SIG-M5 treated with dmso at 0.1 percent for 504 hours (cell line): Measurements from ENCODE around the gene STK4.
A peak's percentile ranks its signal among the peaks of the same experiment; 100 is the strongest.
"Not testable (repeated sequence)": the region's sequence is repeated elsewhere in the genome, so short reads cannot be mapped to it uniquely, and the experiment has no call there.

ENCODE experiments used
- DNase-seq: peaks from one replicate; lab custom pipeline; 2025; ENCODE audit not compliant: unreplicated experiment; lab: John Stamatoyannopoulos, UW

STK4 gene

GRCh38 chr20:45051204-45052060 is 85.1 kb downstream of the STK4 start:
- DNase-seq, result no peak

- peak; percentile 71 for DNase-seq
Measured at GRCh38 chr20:45052698-45053429, 86.6 kb downstream of the STK4 start.

GRCh38 chr20:45053430-45054351 is 87.4 kb downstream of the STK4 start:
- DNase-seq, result no peak

DNA sequence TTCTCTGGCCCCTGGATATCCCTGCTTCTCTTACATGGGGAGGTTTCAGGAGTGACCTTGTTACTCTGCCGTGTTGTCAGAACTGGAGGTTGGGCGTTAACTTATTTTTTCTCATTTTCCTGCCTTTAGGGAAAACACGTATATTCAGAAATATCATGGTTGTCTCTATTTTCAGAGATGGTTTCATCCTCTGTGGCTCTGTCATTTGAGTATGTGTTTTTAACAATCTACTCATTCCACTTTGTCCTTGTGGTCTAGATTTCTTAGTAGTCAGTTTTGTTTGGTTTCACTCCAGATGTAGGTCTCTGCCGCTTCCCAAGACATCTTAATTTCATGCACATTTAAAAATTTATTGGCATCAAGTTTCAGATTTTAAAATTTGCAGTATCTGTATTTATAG is 88.7 kb downstream of the STK4 start:
- DNase-seq, result no peak

DNA sequence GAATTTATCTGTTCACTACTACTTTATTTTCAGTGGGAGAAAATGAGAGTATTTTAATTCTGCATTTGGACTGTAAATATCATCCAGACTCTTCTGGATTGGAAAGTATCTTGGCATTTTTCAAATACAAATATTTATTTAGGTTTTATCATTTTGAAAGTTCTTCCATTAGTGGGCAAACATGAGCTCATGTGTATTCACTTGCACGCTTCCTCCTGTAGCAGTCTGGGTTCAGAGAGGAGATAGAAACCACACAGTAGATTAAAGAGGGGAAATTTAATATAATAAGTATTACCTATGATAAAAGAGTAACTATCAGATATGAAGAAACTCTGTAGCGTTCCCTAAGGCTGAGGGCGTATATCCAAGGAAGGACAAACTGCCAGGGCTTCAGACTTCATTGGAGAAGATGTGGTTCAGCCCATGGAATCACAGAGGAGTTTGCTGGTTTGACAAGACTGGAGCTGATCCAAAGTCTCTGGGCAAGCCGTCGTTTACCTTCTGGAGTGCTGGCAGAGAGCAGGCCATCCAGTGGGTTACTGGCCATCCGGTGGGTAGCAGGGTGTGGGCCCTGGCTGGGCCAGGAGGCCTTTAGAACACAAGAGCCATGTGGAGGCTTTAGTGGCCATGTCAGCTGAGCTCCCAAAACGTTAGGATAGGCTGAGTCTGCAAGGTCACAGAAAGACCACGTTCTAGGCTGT is 90.3 kb downstream of the STK4 start:
- DNase-seq, result no peak

DNA sequence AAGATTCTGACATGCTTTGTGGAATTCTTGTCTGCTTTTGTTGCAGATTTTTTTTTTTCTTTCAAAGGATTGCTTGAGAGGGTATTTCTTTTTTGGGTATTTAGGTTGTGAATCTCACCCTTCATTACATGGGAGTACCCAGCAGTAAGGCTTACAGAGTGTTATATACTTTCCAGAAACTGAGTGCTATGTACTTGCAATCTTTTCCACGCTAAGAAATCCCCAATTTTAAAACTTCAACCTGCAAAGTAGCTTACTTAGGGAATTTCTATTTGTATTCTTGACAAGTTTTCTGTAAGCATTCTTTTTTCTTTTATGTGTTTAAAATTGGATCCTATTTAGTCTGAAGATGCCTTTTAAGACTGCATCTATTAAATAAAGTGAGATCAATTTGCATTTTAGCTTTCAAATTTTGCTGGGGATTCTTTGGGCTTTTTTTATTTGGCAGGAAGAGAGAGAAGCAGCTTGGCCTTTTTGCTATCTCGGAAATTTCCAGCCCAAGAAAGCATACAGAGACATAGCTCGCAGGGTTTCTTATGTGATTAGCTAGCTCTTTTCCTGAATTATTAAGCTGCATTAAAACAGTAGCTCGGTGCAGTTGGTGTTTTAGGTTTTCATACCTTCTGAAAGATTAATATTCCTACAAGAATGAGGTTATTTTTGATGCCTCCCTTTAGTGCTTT is 92.0 kb downstream of the STK4 start:
- DNase-seq, result no peak

GRCh38 chr20:45059022-45059728 is 92.9 kb downstream of the STK4 start:
- DNase-seq, result no peak

- no peak for DNase-seq
Measured at GRCh38 chr20:45060294-45060693, 94.0 kb downstream of the STK4 start.

DNA sequence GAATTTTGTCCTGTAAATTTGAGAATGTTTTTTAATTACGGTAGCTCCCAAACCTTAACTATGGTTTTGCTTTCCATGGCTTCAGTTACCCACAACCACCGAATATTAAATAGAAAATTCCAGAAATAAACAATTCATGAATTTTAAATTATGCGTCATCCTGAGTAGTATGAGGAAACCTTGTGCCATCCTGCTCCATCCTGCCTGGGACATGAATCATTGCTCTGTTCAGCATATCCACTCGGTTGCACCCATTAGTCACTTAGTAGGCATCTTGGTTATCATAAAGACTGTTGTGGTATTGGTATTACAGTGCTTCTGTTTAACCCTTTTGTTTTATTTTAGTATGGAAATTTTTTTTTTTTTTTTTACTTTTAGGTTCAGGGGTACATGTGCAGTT is 94.9 kb downstream of the STK4 start:
- no peak for DNase-seq

GRCh38 chr20:45063107-45063506 is 96.8 kb downstream of the STK4 start:
- not testable (repeated sequence) for DNase-seq

- DNase-seq, result no peak
Measured at GRCh38 chr20:45064812-45065211, 98.5 kb downstream of the STK4 start.

DNA sequence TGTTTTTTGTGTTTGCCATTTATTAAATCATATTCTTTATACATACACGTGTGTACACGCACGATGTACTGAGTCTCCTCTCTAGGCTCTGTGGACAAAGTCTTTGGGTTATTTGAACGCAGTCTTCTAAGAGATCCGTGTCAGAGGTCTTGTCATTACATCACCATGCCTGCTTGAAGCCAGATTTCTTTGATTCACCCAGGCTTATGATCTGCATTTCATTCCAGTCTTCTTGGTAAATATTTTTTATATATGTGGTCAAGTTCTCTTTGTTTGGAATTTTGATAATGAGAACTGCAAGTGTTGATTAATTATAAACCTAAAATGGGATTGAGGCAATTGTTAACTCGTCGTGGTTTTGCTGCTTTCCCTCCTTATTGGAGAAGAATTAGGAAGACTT is 100.1 kb downstream of the STK4 start:
- DNase-seq, result no peak

DNA sequence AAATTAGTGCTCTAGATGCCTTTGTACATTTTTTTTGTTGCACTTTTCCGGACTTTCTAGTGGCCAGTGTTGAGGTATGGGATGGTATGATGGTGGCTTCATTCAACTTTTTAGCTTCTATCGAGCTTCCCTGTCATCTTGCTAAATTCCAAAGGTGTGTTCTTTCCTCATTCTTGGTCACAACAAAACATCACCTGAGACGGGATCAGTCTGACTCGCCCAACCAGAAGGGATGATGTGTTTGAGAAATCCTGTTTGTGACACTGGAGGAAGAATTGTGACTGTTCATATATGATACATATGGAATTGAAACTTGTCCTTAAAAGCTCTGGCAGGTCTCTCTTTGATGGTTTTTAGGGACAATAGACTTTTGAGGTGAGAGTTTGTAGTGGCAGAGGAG is 100.8 kb downstream of the STK4 start:
- no peak for DNase-seq

DNA sequence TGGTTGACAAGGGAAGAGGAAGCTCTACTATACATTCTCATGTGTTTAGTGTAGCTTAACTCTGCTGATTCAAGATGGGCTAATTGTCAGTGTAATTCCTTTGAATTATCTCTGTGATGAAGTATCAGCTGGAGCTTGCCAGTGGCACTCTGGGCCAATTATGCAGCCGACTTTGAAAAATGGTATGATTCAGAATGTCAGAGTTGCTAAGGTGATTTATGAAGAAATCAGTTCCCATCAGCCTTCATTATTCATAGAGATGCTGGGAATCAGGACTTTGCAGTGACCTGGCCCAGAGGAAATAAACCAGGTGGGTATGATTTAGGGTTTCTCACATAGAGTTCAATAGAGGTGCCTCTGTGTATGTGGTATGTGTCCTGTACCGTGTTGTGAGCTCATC is 101.2 kb downstream of the STK4 start:
- no peak for DNase-seq

- no peak for DNase-seq
Measured at GRCh38 chr20:45069261-45069660, 102.9 kb downstream of the STK4 start.

GRCh38 chr20:45070932-45071632 is 104.8 kb downstream of the STK4 start:
- no peak for DNase-seq

DNA sequence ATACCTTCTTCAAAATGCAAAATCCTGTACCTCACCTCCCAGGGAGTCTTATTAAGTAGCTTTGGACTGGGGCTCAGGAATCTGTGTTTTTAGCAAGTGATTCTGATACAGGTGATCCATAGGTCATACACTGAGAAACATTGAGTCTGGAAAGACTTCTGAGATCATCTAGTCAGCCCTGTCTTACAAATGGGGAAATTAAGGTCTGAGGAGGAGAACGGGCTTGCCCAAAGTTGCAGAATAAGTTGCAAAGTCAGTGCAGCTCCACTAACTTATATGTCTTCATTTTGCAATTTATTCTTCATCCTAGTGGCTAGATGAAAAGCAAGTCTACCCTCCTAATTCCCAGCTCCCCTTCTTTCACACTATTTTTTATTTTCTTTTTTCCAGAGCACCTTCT is 105.8 kb downstream of the STK4 start:
- no peak for DNase-seq

DNA sequence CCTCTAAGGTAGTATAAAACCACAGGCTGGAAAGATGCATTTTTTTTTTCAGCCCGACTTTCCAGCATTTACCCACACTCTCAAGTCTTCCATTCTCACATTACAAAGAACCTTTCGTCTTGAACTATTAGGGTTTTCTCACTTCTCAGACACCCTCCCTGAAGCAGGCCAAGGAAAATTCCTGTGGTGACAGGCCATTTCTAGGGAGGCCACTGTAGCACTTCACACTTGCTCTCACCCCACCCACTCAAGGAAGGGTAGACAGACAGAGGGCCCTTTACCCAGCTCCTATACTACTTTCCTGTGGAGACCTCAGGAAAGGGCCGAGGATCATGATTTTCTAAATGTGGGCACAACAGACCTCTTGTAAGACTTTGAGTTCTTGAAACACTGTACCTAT is 106.9 kb downstream of the STK4 start:
- DNase-seq, result no peak

- DNase-seq, result no peak
Measured at GRCh38 chr20:45077559-45077958, 111.2 kb downstream of the STK4 start.
